A673 (cell line): Measurements from ENCODE around the gene SPRR1A. TPM values are rescaled to one million over a fixed set of nuclear protein-coding genes. Genes with fewer than 3 reads are reported as not detected.

Source experiments
- BruUV-seq: library from RNA; stranded (reverse); fragments of 400-500 nt; replicated peaks from 2 replicates; lab custom pipeline; 2021; lab: Mats Ljungman, UMichigan
- CTCF ChIA-PET: fragments of 300-600 bp; sonication (Branson Sonifier 250); formaldehyde crosslinking; loops from one replicate; lab custom pipeline; 2022; ENCODE audit warnings: antibody characterized with exemption; lab: Charles Lee
- POLR2A ChIA-PET: fragments of 300-600 bp; sonication (Branson Sonifier 250); formaldehyde crosslinking; loops from one replicate; lab custom pipeline; 2022; ENCODE audit warnings: antibody characterized with exemption; ENCODE audit not compliant: low non-redundant PET; lab: Charles Lee
- DNase-seq: peaks from one replicate; pipeline ENCODE4 v3.0.0-alpha.2; 2015; ENCODE audit warnings: low spot score
- H3K27ac ChIP-seq: fragments of 200-600 bp; sonication (generic); 2 replicates; pipeline ENCODE4 v1.5.1; 2016; ENCODE audit warnings: mixed run types, low read depth, mild to moderate bottlenecking, mixed read lengths, antibody characterized with exemption, low read length; ENCODE audit not compliant: poor library complexity, severe bottlenecking
- H3K27me3 ChIP-seq: fragments of 200-600 bp; sonication (generic); replicated peaks from 2 replicates; pipeline ENCODE4 v1.6.1; 2017; ENCODE audit warnings: mixed run types, low read depth, mild to moderate bottlenecking, mixed read lengths, antibody characterized with exemption, low read length; ENCODE audit not compliant: insufficient read depth, poor library complexity
- H3K36me3 ChIP-seq: fragments of 200-600 bp; sonication (generic); 2 replicates; pipeline ENCODE4 v1.6.1; 2016; ENCODE audit warnings: mixed run types, mild to moderate bottlenecking, mixed read lengths, antibody characterized with exemption, low read length; ENCODE audit not compliant: insufficient read depth, poor library complexity, severe bottlenecking
- H3K4me1 ChIP-seq: fragments of 200-600 bp; sonication (generic); 2 replicates; pipeline ENCODE4 v1.6.1; 2017; ENCODE audit warnings: mixed run types, mild to moderate bottlenecking, mixed read lengths, antibody characterized with exemption, low read length; ENCODE audit not compliant: insufficient read depth, poor library complexity, severe bottlenecking
- H3K4me3 ChIP-seq: fragments of 200-600 bp; sonication (generic); 2 replicates; pipeline ENCODE4 v1.5.1; 2016; ENCODE audit warnings: low read depth, mixed run types, mild to moderate bottlenecking, mixed read lengths, low read length; ENCODE audit not compliant: poor library complexity, severe bottlenecking
- H3K9me3 ChIP-seq: fragments of 200-600 bp; sonication (generic); 2 replicates; pipeline ENCODE4 v1.6.1; 2016; ENCODE audit warnings: mixed run types, low read depth, mild to moderate bottlenecking, mixed read lengths, antibody characterized with exemption, low read length; ENCODE audit not compliant: poor library complexity, severe bottlenecking
- CTCF ChIP-seq: fragments of 300-800, 200-600 bp; sonication (generic); conservative IDR thresholded peaks from 2 replicates; pipeline ENCODE4 v1.5.1; 2017; ENCODE audit warnings: low read depth, mild to moderate bottlenecking, antibody characterized with exemption, low read length, moderate library complexity, mixed read lengths
- EZH2 ChIP-seq: fragments of 200-600 bp; sonication (generic); IDR thresholded peaks from 2 replicates; pipeline ENCODE4 v1.6.1; 2017; ENCODE audit warnings: borderline replicate concordance, low read depth, mild to moderate bottlenecking, mixed read lengths, antibody characterized with exemption, low read length; ENCODE audit not compliant: poor library complexity, severe bottlenecking
- intact Hi-C: fragments of 100-400 bp; cut with micrococcal nuclease; formaldehyde crosslinking; loops from one replicate; pipeline ENCODE4 v1.10.0; 2022; ENCODE audit not compliant: unreplicated experiment
- total RNA-seq: library from RNA; stranded (reverse); gene quantifications from 2 replicates; pipeline ENCODE4 v1.2.3, GENCODE V29; 2021

The SPRR1A gene
- total RNA-seq, 1 experiment from 2014 or later: not detected

DNA sequence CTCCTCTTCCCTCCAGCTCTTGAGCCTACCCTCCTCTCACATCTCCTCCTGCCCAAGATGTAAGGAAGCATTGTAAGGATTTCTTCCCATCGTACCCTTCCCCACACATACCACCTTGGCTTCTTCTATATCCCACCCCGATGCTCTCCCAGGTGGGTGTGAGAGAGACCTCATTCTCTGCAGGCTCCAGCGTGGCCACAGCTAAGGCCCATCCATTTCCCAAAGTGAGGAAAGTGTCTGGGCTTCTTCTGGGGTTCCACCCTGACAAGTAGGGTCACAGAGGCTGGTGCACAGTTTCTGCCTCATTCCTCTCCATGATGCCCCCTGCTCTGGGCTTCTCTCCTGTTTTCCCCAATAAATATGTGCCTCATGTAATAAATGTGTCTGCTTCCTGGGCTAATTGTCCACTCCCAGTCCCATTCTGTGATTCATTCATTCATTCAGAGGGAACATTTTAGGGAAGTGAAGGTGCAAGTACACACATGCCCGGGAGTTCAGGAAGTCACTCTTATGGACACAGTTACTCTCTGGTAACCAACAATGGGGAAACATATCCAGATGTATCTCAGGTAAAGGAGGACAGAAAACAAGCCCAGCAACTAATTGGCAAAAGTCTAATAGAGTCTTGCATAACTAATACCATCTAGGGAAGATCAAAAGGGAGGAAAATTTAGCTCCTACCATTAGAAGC, 11.5 kb upstream of the SPRR1A start:
- Histone ChIP-seq H3K27ac (no peak overlapping the region), H3K4me3 (no peak overlapping the region), H3K4me1 (no peaks in the 10 kb centered on the region), H3K27me3 (peaks cover 1% of the 10 kb centered on the region), H3K36me3 (no peaks in the 10 kb centered on the region), H3K9me3 (no peaks in the 10 kb centered on the region)
- CTCF ChIA-PET: no interaction called here
- no TSS peak for BruUV-seq
- no peak for DNase-seq
- intact Hi-C loops: no loop called here
- POLR2A ChIA-PET: no interaction called here
- TF ChIP-seq CTCF (no peak), EZH2 (no peak)

DNA sequence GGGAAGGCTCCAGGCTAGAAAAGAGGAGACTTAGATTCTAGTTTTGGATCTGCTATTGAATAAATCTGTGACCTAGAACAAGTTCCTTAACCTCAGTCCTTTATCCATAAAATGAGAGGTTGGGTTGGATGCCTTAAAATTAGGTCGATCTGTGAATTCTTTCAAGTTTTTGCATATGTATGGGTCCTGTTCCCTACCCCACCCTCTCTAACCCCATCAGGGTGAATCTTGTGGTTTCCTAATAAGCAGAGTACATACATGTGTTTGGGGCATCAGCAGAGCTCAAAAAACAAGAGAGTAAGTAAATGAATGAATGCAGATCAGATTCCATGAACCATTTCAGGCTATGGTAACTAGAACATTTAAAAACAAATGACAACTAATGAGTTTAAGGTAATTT, 7.2 kb upstream of the SPRR1A start:
- CTCF ChIA-PET: no interaction called here

DNA sequence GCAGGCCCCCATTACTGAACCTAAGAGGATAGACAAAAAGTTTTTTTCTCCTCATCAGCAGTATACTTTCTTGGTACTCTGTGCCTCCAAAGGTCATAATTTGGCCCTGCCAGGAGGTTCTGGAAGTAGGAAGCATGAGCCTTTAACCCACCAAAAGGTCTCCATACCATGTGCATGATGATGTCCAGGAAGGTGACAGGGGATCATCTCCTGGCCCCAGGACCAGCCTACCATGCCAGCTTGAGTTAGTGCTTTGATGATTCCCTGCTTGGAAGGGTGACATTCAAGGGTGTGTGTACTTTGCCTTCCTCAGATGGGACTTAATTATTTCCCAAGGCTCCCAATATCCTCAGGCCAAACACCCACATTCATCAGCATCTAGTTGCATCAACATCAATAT, 6.3 kb upstream of the SPRR1A start:
- intact Hi-C loops: no loop called here
- Histone ChIP-seq H3K4me1 (no peaks in the 10 kb centered on the region), H3K9me3 (no peaks in the 10 kb centered on the region), H3K4me3 (no peak overlapping the region), H3K27me3 (no peaks in the 10 kb centered on the region), H3K36me3 (no peaks in the 10 kb centered on the region), H3K27ac (no peak overlapping the region)
- TF ChIP-seq EZH2: no peak
- no peak for TF ChIP-seq CTCF
- CTCF ChIA-PET: interaction anchor here (0.6 kb wide), 1 partner anchor 315 kb away, joined by 5 read pairs; no protein-coding TSS in a partner anchor
- no TSS peak for BruUV-seq
- POLR2A ChIA-PET: no interaction called here
- no peak for DNase-seq

More for the DNA sequence above, 7.2 kb upstream of the SPRR1A start:
- H3K4me1 ChIP-seq: no peaks in the 10 kb centered on the region
- H3K27me3 ChIP-seq: no peaks in the 10 kb centered on the region
- no peak overlapping the region for H3K4me3 ChIP-seq
- intact Hi-C loops: no loop called here
- no peak overlapping the region for H3K27ac ChIP-seq
- BruUV-seq: no TSS peak
- H3K9me3 ChIP-seq: no peaks in the 10 kb centered on the region
- DNase-seq: no peak
- TF ChIP-seq CTCF (no peak), EZH2 (no peak)
- POLR2A ChIA-PET: no interaction called here
- no peaks in the 10 kb centered on the region for H3K36me3 ChIP-seq
